Naive thymus-derived CD4-positive, alpha-beta T cell (primary cell): ENCODE data around the gene KSR1. TPM values are rescaled to one million over a fixed set of nuclear protein-coding genes. Genes with fewer than 3 reads are reported as not detected.

Experiments used
- ATAC-seq: fragments of 150-1000 bp; cut with Tn5 transposase; 2 replicates; pipeline ENCODE4 v1.10.0; 2021; ENCODE audit warnings: mild to moderate bottlenecking, moderate library complexity
- CTCF ChIA-PET: fragments of 350-600 bp; sonication (Branson Sonifier 250); formaldehyde crosslinking; loops from one replicate; lab custom pipeline; 2021; ENCODE audit warnings: antibody characterized with exemption; lab: Charles Lee
- POLR2A ChIA-PET: fragments of 350-600 bp; sonication (Branson Sonifier 250); formaldehyde crosslinking; loops from one replicate; lab custom pipeline; 2021; ENCODE audit warnings: antibody characterized with exemption, inconsistent platforms; lab: Charles Lee
- DNase-seq, 9 donors: peaks; one replicate each; pipeline versions ENCODE4 v3.0.0 to v3.0.0-alpha.2; 2020 to 2022; ENCODE audit warnings: mixed read lengths in 1 of 9
- H3K27ac ChIP-seq: one replicate; pipeline ENCODE4 v1.7.0; 2013; ENCODE audit warnings: mild to moderate bottlenecking, low read depth, low read length, moderate library complexity
- H3K27me3 ChIP-seq, 2 donors: one replicate each; pipeline ENCODE4 v1.7.0; 2013; ENCODE audit warnings: low read length in 2 of 2, mild to moderate bottlenecking in 2 of 2, moderate library complexity in 2 of 2; ENCODE audit not compliant: control insufficient read depth in 2 of 2, insufficient read depth in 2 of 2
- H3K36me3 ChIP-seq, 3 experiments: 1 replicate in 2 of 3; 2 replicates in 1 of 3; pipeline ENCODE4 v1.7.0; 2013; ENCODE audit warnings: low read length in 3 of 3, mild to moderate bottlenecking in 3 of 3, moderate library complexity in 1 of 3; ENCODE audit not compliant: insufficient read depth in 3 of 3, control insufficient read depth in 2 of 3
- H3K4me1 ChIP-seq, 2 donors: one replicate each; pipeline ENCODE4 v1.7.0; 2013; ENCODE audit warnings: low read length in 2 of 2, mild to moderate bottlenecking in 2 of 2, moderate library complexity in 1 of 2; ENCODE audit not compliant: control insufficient read depth in 2 of 2, insufficient read depth in 2 of 2
- H3K4me3 ChIP-seq: 2 replicates; pipeline ENCODE4 v1.7.0; 2013; ENCODE audit warnings: mild to moderate bottlenecking, low read length
- H3K9me3 ChIP-seq, 3 experiments: 1 replicate in 2 of 3; 2 replicates in 1 of 3; pipeline ENCODE4 v1.7.0; 2013; ENCODE audit warnings: low read length in 3 of 3; ENCODE audit not compliant: control insufficient read depth in 2 of 3
- H3K27ac Mint-ChIP-seq, 9 donors: one replicate each; pipeline ENCODE4 v1.8.0; 2020 to 2022; ENCODE audit warnings: mixed read lengths in 9 of 9, mild to moderate bottlenecking in 8 of 9, moderate library complexity in 5 of 9, inconsistent platforms in 2 of 9
- H3K27me3 Mint-ChIP-seq, 5 donors: one replicate each; pipeline ENCODE4 v1.8.0; 2021 to 2022; ENCODE audit warnings: mixed read lengths in 5 of 5, mild to moderate bottlenecking in 1 of 5
- H3K36me3 Mint-ChIP-seq, 5 donors: one replicate each; pipeline ENCODE4 v1.8.0; 2020 to 2022; ENCODE audit warnings: mixed read lengths in 5 of 5, mild to moderate bottlenecking in 3 of 5, inconsistent platforms in 1 of 5
- H3K4me1 Mint-ChIP-seq, 7 donors: one replicate each; pipeline ENCODE4 v1.8.0; 2020 to 2022; ENCODE audit warnings: mixed read lengths in 7 of 7, mild to moderate bottlenecking in 3 of 7, inconsistent platforms in 1 of 7
- H3K4me3 Mint-ChIP-seq, 10 donors: one replicate each; pipeline ENCODE4 v1.8.0; 2020 to 2022; ENCODE audit warnings: mild to moderate bottlenecking in 10 of 10, mixed read lengths in 10 of 10, moderate library complexity in 6 of 10, inconsistent platforms in 2 of 10
- H3K9me3 Mint-ChIP-seq, 11 donors: one replicate each; pipeline ENCODE4 v1.8.0; 2020 to 2022; ENCODE audit warnings: mixed read lengths in 11 of 11, mild to moderate bottlenecking in 4 of 11, inconsistent platforms in 1 of 11, moderate library complexity in 1 of 11
- intact Hi-C, 2 donors: fragments of 100-400 bp; cut with micrococcal nuclease; formaldehyde crosslinking; loops; one replicate each; pipeline ENCODE4 v1.15.1; 2023
- polyA plus RNA-seq, 2 donors: library from polyadenylated mRNA; unstranded; fragments of 300-500 nt; fragmentation: Illumina TruSeq; gene quantifications; one replicate each; pipeline ENCODE4 v1.2.3, GENCODE V29; 2021
- total RNA-seq, 6 experiments: library from RNA in 5 of 6; stranded (reverse) in 5 of 6; gene quantifications; 1 replicate in 5 of 6; 2 replicates in 1 of 6; pipeline ENCODE4 v1.2.3 and lab custom pipeline; 2021 to 2026

Gene KSR1
- total and polyA plus RNA-seq, 7 experiments from 2014 or later: 0.52 to 96.4 (median 23.3) TPM

- no peak overlapping the region for H3K4me3 Mint-ChIP-seq
- POLR2A ChIA-PET: no interaction called here
- no peaks in the 10 kb centered on the region for H3K4me1 ChIP-seq
Measured at GRCh38 chr17:27492470-27492869, 36.2 kb downstream of the KSR1 start.

GRCh38 chr17:27493088-27493487, 36.8 kb downstream of the KSR1 start:
- no peak overlapping the region for H3K4me3 ChIP-seq
- Mint-ChIP-seq H3K36me3 (peaks cover 0 to 18% (median 10%) of the 10 kb centered on the region in 5 donors), H3K27me3 (no peaks in the 10 kb centered on the region), H3K9me3 (no peaks in the 10 kb centered on the region), H3K27ac (no peak overlapping the region), H3K4me3 (no peak overlapping the region), H3K4me1 (peaks cover 0 to 56% (median 0%) of the 10 kb centered on the region in 7 donors)
- no peaks in the 10 kb centered on the region for H3K9me3 ChIP-seq
- H3K4me1 ChIP-seq: no peaks in the 10 kb centered on the region
- H3K27me3 ChIP-seq: no peaks in the 10 kb centered on the region
- ATAC-seq (no peak), DNase-seq (no peak)
- intact Hi-C loops: no loop called here
- ChIA-PET CTCF (no interaction called here), POLR2A (interaction anchor here (0.8 kb wide), 1 partner anchor 19 kb away, joined by 3 read pairs; no protein-coding TSS in a partner anchor)
- no peaks in the 10 kb centered on the region for H3K36me3 ChIP-seq
- H3K27ac ChIP-seq: no peak overlapping the region

More at GRCh38 chr17:27492470-27492869, 36.2 kb downstream of the KSR1 start:
- Histone ChIP-seq H3K9me3 (no peaks in the 10 kb centered on the region), H3K36me3 (no peaks in the 10 kb centered on the region), H3K4me3 (no peak overlapping the region), H3K27ac (no peak overlapping the region), H3K27me3 (no peaks in the 10 kb centered on the region)
- ATAC-seq: no peak
- no peak for DNase-seq
- intact Hi-C loops: no loop called here
- peaks cover 0 to 16% (median 9%) of the 10 kb centered on the region in 5 donors for H3K36me3 Mint-ChIP-seq
- no peak overlapping the region for H3K27ac Mint-ChIP-seq
- no peaks in the 10 kb centered on the region for H3K9me3 Mint-ChIP-seq
- CTCF ChIA-PET: no interaction called here
- H3K4me1 Mint-ChIP-seq: peaks cover 0 to 57% (median 0%) of the 10 kb centered on the region in 7 donors
- H3K27me3 Mint-ChIP-seq: no peaks in the 10 kb centered on the region

DNA sequence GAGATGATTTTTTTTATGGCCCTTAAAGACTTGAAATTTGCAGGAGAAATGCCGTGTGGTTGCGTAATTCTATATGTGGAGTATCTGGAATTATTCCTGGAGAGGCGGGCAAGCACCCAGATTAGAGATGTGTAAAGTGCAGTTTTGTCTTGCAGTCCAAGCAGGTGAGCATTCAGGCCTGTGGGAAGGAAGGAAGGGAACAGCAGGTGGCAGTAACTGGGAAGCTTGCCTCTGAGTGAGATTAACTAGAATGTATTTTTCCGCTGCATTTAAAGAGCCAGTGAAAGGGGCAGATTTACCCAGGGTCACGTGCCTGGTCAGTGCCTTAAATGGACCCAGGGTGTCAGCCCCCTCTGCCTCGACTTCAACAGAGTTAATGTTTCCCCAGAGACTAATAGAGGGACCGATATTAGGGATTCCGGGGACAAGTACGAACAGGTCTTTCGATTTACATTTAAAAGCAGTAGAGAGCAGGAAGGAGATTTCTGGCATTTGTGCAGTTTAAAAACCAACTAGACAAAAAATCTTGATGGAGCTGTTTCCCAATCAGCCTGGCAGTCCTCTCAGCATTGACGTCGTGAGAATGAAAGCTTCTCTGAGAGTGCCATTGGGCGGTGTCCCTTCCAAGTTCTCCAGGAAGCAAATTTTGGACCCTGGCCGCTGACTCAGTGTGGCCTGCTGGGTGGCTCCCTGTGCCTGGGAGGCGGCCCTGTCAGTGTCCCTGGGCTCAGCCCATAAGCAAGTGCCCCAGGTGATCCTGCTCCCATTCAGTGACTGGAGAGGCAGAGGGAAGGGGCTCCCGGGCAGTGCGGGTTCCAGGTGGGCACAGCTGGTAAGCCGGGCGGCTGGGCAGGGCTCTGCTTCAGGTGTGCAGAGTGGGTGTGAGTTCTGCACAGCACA, 38.2 kb downstream of the KSR1 start:
- peaks cover 0 to 47% (median 0%) of the 10 kb centered on the region in 7 donors for H3K4me1 Mint-ChIP-seq
- H3K27ac ChIP-seq: no peak overlapping the region

GRCh38 chr17:27495460-27495859, 39.2 kb downstream of the KSR1 start:
- H3K9me3 Mint-ChIP-seq: peaks cover 0 to 11% (median 4%) of the 10 kb centered on the region in 11 donors

More for the DNA sequence above, 38.2 kb downstream of the KSR1 start:
- peak overlapping the region in 1 of 10 donors; percentile 38 for H3K4me3 Mint-ChIP-seq
- H3K4me3 ChIP-seq: no peak overlapping the region
- POLR2A ChIA-PET: no interaction called here
- no peaks in the 10 kb centered on the region for H3K36me3 ChIP-seq
- H3K27me3 ChIP-seq: no peaks in the 10 kb centered on the region
- peak; percentile 77 for ATAC-seq
- no peaks in the 10 kb centered on the region for H3K4me1 ChIP-seq
- intact Hi-C loops: no loop called here
- no peaks in the 10 kb centered on the region for H3K9me3 ChIP-seq
- no peak for DNase-seq
- peaks cover 0 to 1% (median 0%) of the 10 kb centered on the region in 11 donors for H3K9me3 Mint-ChIP-seq
- H3K27ac Mint-ChIP-seq: no peak overlapping the region
- H3K27me3 Mint-ChIP-seq: no peaks in the 10 kb centered on the region
- peaks cover 0 to 21% (median 14%) of the 10 kb centered on the region in 5 donors for H3K36me3 Mint-ChIP-seq
- CTCF ChIA-PET: no interaction called here

DNA sequence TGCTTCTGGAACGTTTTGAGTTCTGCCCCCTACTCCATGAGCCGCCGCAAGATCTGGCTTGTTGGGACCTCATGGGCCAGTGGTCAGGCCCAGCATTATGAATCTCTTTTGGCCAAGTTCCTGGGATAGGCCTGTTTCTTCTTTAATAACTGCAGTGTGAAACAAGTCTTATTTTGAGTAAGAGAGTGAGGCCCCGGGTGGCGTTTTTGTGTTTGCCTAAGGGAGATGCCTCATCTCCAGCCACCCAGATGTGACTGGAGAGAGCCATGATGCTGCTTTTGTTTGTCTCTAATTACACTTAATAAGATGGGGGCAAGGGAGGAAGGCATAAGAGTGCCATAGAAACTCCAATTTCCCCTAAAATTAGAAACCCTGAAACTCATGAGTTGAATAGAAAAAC, 39.8 kb downstream of the KSR1 start:
- Histone ChIP-seq H3K4me1 (no peaks in the 10 kb centered on the region), H3K27ac (no peak overlapping the region), H3K36me3 (no peaks in the 10 kb centered on the region), H3K4me3 (no peak overlapping the region), H3K27me3 (no peaks in the 10 kb centered on the region), H3K9me3 (no peaks in the 10 kb centered on the region)
- DNase-seq (no peak), ATAC-seq (no peak)
- Mint-ChIP-seq H3K27me3 (no peaks in the 10 kb centered on the region), H3K9me3 (peaks cover 0 to 17% (median 9%) of the 10 kb centered on the region in 11 donors), H3K4me3 (no peak overlapping the region), H3K4me1 (peaks cover 0 to 36% (median 0%) of the 10 kb centered on the region in 7 donors), H3K27ac (peak overlapping the region in 1 of 9 donors; percentile 48), H3K36me3 (peaks cover 0 to 34% (median 25%) of the 10 kb centered on the region in 5 donors)
- intact Hi-C loops: no loop called here
- ChIA-PET POLR2A (no interaction called here), CTCF (no interaction called here)

More at GRCh38 chr17:27495460-27495859, 39.2 kb downstream of the KSR1 start:
- no peak overlapping the region for H3K27ac ChIP-seq
- H3K27me3 ChIP-seq: no peaks in the 10 kb centered on the region
- H3K4me3 Mint-ChIP-seq: no peak overlapping the region
- no peaks in the 10 kb centered on the region for H3K4me1 ChIP-seq
- no peak overlapping the region for H3K4me3 ChIP-seq
- no peaks in the 10 kb centered on the region for H3K9me3 ChIP-seq
- intact Hi-C loops: no loop called here
- no peak for ATAC-seq
- H3K4me1 Mint-ChIP-seq: peaks cover 0 to 39% (median 0%) of the 10 kb centered on the region in 7 donors
- ChIA-PET POLR2A (no interaction called here), CTCF (no interaction called here)
- no peaks in the 10 kb centered on the region for H3K27me3 Mint-ChIP-seq
- no peaks in the 10 kb centered on the region for H3K36me3 ChIP-seq
- H3K27ac Mint-ChIP-seq: no peak overlapping the region
- H3K36me3 Mint-ChIP-seq: peaks cover 0 to 28% (median 20%) of the 10 kb centered on the region in 5 donors
- no peak for DNase-seq

DNA sequence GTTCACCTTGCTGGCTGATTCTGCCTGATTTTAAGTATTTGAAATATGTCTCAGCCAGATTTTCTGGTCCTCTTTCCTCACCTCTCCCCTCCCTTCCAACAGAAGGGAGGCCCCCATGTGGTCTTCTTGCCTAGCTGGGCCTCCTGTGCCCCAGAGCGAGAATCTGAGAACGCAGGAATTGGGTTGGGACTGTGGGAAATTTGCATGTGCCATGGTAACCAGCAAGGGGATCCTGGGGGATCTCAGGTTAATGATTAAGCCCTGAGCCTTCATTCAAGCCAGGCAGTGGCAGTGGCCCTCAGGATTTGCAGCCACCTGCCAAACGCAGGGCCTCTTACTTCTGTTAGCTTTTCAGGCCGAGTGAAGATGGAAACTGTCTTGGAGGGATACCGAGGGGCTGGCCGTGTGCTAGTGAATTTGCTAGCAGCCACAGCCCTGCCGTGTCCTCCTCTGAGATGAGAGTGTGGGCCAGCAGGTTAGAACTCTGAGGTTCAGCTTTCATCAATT, 40.2 kb downstream of the KSR1 start:
- Mint-ChIP-seq H3K4me3 (no peak overlapping the region), H3K4me1 (peaks cover 0 to 36% (median 0%) of the 10 kb centered on the region in 7 donors), H3K9me3 (peaks cover 0 to 17% (median 9%) of the 10 kb centered on the region in 11 donors), H3K27ac (peak overlapping the region in 1 of 9 donors; percentile 41), H3K36me3 (peaks cover 0 to 34% (median 27%) of the 10 kb centered on the region in 5 donors), H3K27me3 (no peaks in the 10 kb centered on the region)
- ChIA-PET CTCF (interaction anchor here (0.8 kb wide), 1 partner anchor 107 kb away, joined by 3 read pairs; no protein-coding TSS in a partner anchor), POLR2A (no interaction called here)
- Histone ChIP-seq H3K4me3 (no peak overlapping the region), H3K9me3 (no peaks in the 10 kb centered on the region), H3K4me1 (no peaks in the 10 kb centered on the region), H3K27me3 (no peaks in the 10 kb centered on the region), H3K27ac (no peak overlapping the region), H3K36me3 (no peaks in the 10 kb centered on the region)
- no peak for ATAC-seq
- DNase-seq: no peak
- intact Hi-C loops: no loop called here
